ENCODE data around the gene SSBP1. TPM values are rescaled to one million over a fixed set of nuclear protein-coding genes. Genes with fewer than 3 reads are reported as not detected.

The SSBP1 gene
- total and polyA plus RNA-seq, 9 donors: 79.3 to 228 (median 92.3) TPM

DNA sequence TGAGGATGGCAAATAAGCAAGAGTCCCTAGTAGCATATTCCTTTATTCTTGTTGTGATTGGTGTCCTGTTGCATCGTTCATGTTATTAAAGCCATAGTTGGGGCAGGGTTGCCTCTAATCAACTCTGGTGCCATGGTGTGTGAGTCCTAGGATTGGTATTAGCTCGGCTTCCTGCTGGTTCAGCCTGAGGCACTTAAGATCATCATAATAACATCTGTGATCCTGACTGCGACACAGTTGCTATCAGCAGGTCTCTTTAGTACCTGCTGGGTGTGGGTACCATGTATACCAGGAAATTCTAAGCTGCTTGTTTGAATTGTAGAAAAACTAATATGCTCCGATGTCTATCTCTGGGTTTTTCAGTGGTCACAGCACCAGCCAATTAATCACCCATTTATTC is 28.4 kb upstream of the SSBP1 start:
- no peak overlapping the region for H3K27ac ChIP-seq
- no peaks in the 10 kb centered on the region for H3K4me1 ChIP-seq (ENCODE audit: insufficient read depth)
- 90 to 95% (median 92%) methylated on average over 4 of the region's 4 CpGs for WGBS, 3 donors
- no peaks in the 10 kb centered on the region for H3K9me3 ChIP-seq
- no peak for TF ChIP-seq EP300 (IDR thresholded peaks at IDR 0.05)
- TF ChIP-seq, protein P1, sequence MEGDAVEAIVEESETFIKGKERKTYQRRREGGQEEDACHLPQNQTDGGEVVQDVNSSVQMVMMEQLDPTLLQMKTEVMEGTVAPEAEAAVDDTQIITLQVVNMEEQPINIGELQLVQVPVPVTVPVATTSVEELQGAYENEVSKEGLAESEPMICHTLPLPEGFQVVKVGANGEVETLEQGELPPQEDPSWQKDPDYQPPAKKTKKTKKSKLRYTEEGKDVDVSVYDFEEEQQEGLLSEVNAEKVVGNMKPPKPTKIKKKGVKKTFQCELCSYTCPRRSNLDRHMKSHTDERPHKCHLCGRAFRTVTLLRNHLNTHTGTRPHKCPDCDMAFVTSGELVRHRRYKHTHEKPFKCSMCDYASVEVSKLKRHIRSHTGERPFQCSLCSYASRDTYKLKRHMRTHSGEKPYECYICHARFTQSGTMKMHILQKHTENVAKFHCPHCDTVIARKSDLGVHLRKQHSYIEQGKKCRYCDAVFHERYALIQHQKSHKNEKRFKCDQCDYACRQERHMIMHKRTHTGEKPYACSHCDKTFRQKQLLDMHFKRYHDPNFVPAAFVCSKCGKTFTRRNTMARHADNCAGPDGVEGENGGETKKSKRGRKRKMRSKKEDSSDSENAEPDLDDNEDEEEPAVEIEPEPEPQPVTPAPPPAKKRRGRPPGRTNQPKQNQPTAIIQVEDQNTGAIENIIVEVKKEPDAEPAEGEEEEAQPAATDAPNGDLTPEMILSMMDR (IDR thresholded peaks at IDR 0.05): no peak
- no peak for TF ChIP-seq POLR2A (IDR thresholded peaks at IDR 0.05)
- DNase-seq: no peak
- no peaks in the 10 kb centered on the region for H3K27me3 ChIP-seq
- H3K36me3 ChIP-seq: no peaks in the 10 kb centered on the region
- intact Hi-C loops (cut with DNase I): no loop called here
- no peak overlapping the region for H3K4me3 ChIP-seq

DNA sequence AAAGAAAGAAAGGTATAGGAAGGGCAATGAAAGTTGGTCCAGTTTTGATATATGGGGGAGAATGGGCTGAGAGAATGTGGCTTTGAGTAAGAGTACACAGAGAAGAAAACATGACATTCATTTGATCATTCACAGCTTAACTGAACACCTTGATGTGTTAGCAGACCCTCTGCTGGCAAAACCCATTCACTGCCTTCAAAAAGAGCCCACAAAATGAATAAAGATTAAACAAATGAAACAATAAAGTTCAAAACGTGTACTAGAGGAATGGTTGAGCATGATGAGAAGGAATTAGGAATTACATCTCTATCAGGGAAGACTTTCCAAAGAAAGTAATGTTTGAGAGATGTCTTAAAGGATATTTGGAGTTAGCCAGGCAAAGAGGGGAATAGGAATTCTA is 27.9 kb upstream of the SSBP1 start:
- 44 to 62% (median 56%) methylated on average over 1 of the region's 1 CpG for WGBS, 3 donors
- intact Hi-C loops (cut with DNase I): no loop called here
- TF ChIP-seq POLR2A (IDR thresholded peaks at IDR 0.05): no peak
- no peak for TF ChIP-seq EP300 (IDR thresholded peaks at IDR 0.05)
- TF ChIP-seq, protein P1 (IDR thresholded peaks at IDR 0.05): no peak

DNA sequence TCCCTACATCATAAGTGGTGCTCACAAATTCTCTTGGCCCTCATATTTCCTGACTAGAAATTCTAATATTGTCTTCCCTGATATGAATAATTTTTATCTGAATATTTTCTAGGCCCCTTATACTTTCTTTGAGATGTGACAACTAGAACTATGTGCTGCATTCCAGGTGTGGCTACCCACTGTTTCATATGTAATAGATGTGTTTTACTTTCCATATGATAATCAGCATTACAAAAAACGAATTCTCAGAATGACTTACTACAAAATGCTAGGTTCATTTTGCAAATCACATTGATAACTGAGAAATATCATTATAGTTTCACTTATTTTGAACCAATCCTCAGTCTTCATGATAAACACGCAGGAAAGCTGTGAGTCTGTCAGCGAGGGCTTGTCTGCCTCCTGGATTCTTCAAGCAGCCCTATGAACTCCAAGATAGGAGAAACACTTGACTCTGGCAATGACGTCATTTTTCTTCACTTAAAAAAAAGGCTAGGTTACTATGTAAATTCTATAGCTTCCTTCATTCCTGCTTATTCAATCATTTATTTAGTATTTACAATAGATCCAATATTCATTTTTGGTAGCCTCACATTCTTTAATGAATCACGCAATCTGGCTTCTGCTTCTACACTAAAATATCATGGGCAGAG is 25.4 kb upstream of the SSBP1 start:
- Histone ChIP-seq H3K27ac (no peak overlapping the region), H3K27me3 (no peaks in the 10 kb centered on the region), H3K36me3 (no peaks in the 10 kb centered on the region), H3K4me3 (no peak overlapping the region), H3K4me1 (ENCODE audit: insufficient read depth) (no peaks in the 10 kb centered on the region), H3K9me3 (no peaks in the 10 kb centered on the region)
- TF ChIP-seq, protein P1 (IDR thresholded peaks at IDR 0.05): no peak
- TF ChIP-seq EP300 (IDR thresholded peaks at IDR 0.05) (no peak), POLR2A (IDR thresholded peaks at IDR 0.05) (no peak)
- no peak for DNase-seq
- intact Hi-C loops (cut with DNase I): no loop called here
- WGBS, 3 donors: 86 to 89% (median 87%) methylated on average over 5 of the region's 5 CpGs

More for the DNA sequence above, 27.9 kb upstream of the SSBP1 start:
- no peak overlapping the region for H3K4me3 ChIP-seq
- no peak for DNase-seq
- no peaks in the 10 kb centered on the region for H3K9me3 ChIP-seq
- no peaks in the 10 kb centered on the region for H3K36me3 ChIP-seq
- H3K27me3 ChIP-seq: no peaks in the 10 kb centered on the region
- H3K27ac ChIP-seq: no peak overlapping the region
- no peaks in the 10 kb centered on the region for H3K4me1 ChIP-seq (ENCODE audit: insufficient read depth)

DNA sequence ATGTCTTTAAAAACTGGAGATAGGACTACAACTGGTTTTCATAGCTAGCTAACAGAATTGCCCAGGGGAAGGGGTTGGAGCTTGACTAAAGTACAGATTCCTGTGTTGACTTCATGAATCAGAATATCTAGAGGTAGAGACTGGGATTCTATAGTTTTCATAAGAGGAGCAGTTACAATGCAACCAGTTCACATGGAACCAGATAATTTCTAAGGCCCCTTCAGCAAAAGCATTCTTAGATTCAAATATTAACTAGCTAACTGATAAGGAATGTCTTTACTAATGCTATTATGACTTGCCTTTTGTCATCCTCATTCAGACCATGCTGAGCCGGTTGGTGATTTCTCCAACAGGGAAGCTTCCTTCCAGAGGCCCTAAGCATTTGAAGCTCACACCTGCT is 24.3 kb upstream of the SSBP1 start:
- no peaks in the 10 kb centered on the region for H3K4me1 ChIP-seq (ENCODE audit: insufficient read depth)
- 82 to 95% (median 93%) methylated on average over 1 of the region's 1 CpG for WGBS, 3 donors
- H3K27ac ChIP-seq: no peak overlapping the region
- H3K36me3 ChIP-seq: no peaks in the 10 kb centered on the region
- no peak overlapping the region for H3K4me3 ChIP-seq
- TF ChIP-seq, protein P1 (IDR thresholded peaks at IDR 0.05): no peak
- TF ChIP-seq EP300 (IDR thresholded peaks at IDR 0.05) (no peak), POLR2A (IDR thresholded peaks at IDR 0.05) (no peak)
- DNase-seq: no peak
- intact Hi-C loops (cut with DNase I): no loop called here
- H3K27me3 ChIP-seq: no peaks in the 10 kb centered on the region
- no peaks in the 10 kb centered on the region for H3K9me3 ChIP-seq

Data from ovary (tissue), 9 donors.